IMR-90 (cell line): ENCODE data around the gene NFE2L1.

Source experiments
- BHLHE40 ChIP-seq: fragments of 150-350 bp; IDR thresholded peaks from 2 replicates; pipeline ENCODE4 v1.6.1; 2016; ENCODE audit warnings: mild to moderate bottlenecking, low read depth, low read length
- CEBPB ChIP-seq: IDR thresholded peaks from 2 replicates; pipeline ENCODE4 v1.6.1; 2012; ENCODE audit warnings: low read depth, low read length, improper control_type of control experiment
- CHD1 ChIP-seq: IDR thresholded peaks from 2 replicates; pipeline ENCODE4 v1.6.1; 2012; ENCODE audit warnings: low read depth, low read length, improper control_type of control experiment
- FOS ChIP-seq: fragments of 150-350 bp; IDR thresholded peaks from 2 replicates; pipeline ENCODE4 v1.6.1; 2016; ENCODE audit warnings: low read depth, low read length
- MAZ ChIP-seq: IDR thresholded peaks from 2 replicates; pipeline ENCODE4 v1.6.1; 2012; ENCODE audit warnings: low read depth, mild to moderate bottlenecking, low read length, improper control_type of control experiment, moderate library complexity, borderline replicate concordance
- POLR2A ChIP-seq: IDR thresholded peaks from 2 replicates; pipeline ENCODE4 v1.6.1; 2012; ENCODE audit warnings: mild to moderate bottlenecking, low read depth, low read length
- RAD21 ChIP-seq: IDR thresholded peaks from 2 replicates; pipeline ENCODE4 v1.6.1; 2012; ENCODE audit warnings: low read length, improper control_type of control experiment
- RCOR1 ChIP-seq: IDR thresholded peaks from 2 replicates; pipeline ENCODE4 v1.6.1; 2012; ENCODE audit warnings: mild to moderate bottlenecking, low read length, improper control_type of control experiment; ENCODE audit not compliant: insufficient replicate concordance
- RFX5 ChIP-seq: IDR thresholded peaks from 2 replicates; pipeline ENCODE4 v1.8.0; 2012; ENCODE audit warnings: low read depth, mild to moderate bottlenecking, low read length, moderate library complexity
- SMC3 ChIP-seq: fragments of 150-350 bp; IDR thresholded peaks from 2 replicates; pipeline ENCODE4 v1.6.1; 2016; ENCODE audit warnings: low read depth, mild to moderate bottlenecking, antibody characterized with exemption, low read length, moderate library complexity
- TF ChIP-seq, protein P1 (sequence below): conservative IDR thresholded peaks from 2 replicates; pipeline ENCODE4 v1.5.1; 2012; ENCODE audit warnings: mild to moderate bottlenecking, low read depth, low read length, improper control_type of control experiment
- TF ChIP-seq, protein P2 (sequence below): fragments of 150-350 bp; IDR thresholded peaks from 2 replicates; pipeline ENCODE4 v1.6.1; 2017; ENCODE audit warnings: mild to moderate bottlenecking, antibody characterized with exemption, low read length, low read depth

DNA sequence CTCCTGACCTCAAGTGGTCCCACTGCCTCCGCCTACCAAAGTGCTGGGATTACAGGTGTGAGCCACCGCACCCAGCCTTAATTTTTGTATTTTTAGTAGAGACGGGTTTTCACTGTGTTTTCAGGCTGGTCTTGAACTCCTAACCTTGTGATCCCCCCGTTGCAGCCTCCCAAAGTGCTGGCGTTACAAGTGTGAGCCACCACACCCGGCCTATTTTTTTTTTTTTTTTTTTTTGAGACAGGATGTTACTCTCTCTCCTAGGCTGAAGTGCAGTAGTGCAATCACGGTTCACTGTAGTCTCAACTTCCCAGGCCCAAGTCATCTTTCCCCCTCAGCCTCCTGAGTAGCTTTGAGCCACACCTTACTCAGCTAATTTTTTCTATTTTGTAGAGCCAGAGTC lies 56.3 kb downstream of the NFE2L1 start:
- TF ChIP-seq, protein P1, sequence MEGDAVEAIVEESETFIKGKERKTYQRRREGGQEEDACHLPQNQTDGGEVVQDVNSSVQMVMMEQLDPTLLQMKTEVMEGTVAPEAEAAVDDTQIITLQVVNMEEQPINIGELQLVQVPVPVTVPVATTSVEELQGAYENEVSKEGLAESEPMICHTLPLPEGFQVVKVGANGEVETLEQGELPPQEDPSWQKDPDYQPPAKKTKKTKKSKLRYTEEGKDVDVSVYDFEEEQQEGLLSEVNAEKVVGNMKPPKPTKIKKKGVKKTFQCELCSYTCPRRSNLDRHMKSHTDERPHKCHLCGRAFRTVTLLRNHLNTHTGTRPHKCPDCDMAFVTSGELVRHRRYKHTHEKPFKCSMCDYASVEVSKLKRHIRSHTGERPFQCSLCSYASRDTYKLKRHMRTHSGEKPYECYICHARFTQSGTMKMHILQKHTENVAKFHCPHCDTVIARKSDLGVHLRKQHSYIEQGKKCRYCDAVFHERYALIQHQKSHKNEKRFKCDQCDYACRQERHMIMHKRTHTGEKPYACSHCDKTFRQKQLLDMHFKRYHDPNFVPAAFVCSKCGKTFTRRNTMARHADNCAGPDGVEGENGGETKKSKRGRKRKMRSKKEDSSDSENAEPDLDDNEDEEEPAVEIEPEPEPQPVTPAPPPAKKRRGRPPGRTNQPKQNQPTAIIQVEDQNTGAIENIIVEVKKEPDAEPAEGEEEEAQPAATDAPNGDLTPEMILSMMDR = no peak
- TF ChIP-seq RAD21 = no peak
- no peak for TF ChIP-seq POLR2A
- TF ChIP-seq SMC3 = no peak
- TF ChIP-seq CEBPB = no peak
- TF ChIP-seq BHLHE40 = no peak
- TF ChIP-seq CHD1 = no peak
- no peak for TF ChIP-seq MAZ
- TF ChIP-seq, protein P2, sequence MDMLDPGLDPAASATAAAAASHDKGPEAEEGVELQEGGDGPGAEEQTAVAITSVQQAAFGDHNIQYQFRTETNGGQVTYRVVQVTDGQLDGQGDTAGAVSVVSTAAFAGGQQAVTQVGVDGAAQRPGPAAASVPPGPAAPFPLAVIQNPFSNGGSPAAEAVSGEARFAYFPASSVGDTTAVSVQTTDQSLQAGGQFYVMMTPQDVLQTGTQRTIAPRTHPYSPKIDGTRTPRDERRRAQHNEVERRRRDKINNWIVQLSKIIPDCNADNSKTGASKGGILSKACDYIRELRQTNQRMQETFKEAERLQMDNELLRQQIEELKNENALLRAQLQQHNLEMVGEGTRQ = no peak
- TF ChIP-seq RFX5 = no peak
- no peak for TF ChIP-seq FOS
- no peak for TF ChIP-seq RCOR1
